ENCODE measurements around the gene ALK. TPM values are rescaled to one million over a fixed set of nuclear protein-coding genes. Genes with fewer than 3 reads are reported as not detected.

The ALK gene
- polyA plus RNA-seq, 1 of the 3 experiments (the other 2 are of a cell fraction) = 0.30 TPM

DNA sequence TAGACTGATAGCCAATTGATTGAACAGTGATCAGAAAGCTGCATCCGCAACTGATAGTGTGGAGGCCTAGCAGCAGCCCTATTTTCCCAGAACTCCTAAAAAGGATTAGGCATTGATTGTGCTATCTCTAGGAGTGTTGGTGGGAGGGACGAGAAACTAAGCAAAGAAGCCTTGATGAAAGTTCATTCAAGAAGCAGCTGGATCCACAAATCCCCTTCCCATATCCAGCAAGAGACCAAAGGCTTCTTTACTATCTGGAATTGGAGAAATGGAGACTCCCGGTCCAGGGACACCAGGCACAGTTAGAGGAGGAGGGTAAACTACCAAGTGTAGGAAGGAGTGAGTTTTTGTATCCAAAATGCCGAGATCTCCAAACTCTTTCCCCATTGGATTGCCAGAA lies 151.5 kb downstream of the ALK start:
- 62% methylated on average over 4 of the region's 4 CpGs for WGBS (ENCODE audit: low lambda C conversion rate)
- Histone ChIP-seq H3K4me1 (ENCODE audit: control insufficient read depth in 1 of 2, insufficient read depth in 2 of 2, low read depth in 1 of 2, low read length in 1 of 2) (peaks cover 0 to 50% of the 10 kb centered on the region in 2 experiments; a peak in 1 of 4 replicates), H3K4me2 (no peak overlapping the region), H3K9me3 (no peaks in the 10 kb centered on the region), H3K9me2 (no peaks in the 10 kb centered on the region), H2AFZ (ENCODE audit: low read depth) (no peak overlapping the region), H3K79me2 (ENCODE audit: insufficient read depth) (no peaks in the 10 kb centered on the region), H3K27me3 (ENCODE audit: insufficient read depth) (no peaks in the 10 kb centered on the region), H3K4me3 (ENCODE audit: low read depth in 2 of 2, low read length in 1 of 2) (no peak overlapping the region), H3F3A (replicated peaks; ENCODE audit: insufficient read depth) (no peaks in the 10 kb centered on the region), H3K36me3 (replicated peaks in 1 of 2; ENCODE audit: control insufficient read depth in 1 of 2, insufficient read depth in 2 of 2, low read length in 1 of 2) (no peaks in the 10 kb centered on the region), H4K20me1 (ENCODE audit: insufficient read depth) (no peaks in the 10 kb centered on the region), H3K9ac (no peak overlapping the region), H3K27ac (ENCODE audit: low read depth in 2 of 2, low read length in 1 of 2) (peak overlapping the region in 1 of 2 experiments; percentile 65; a peak in 2 of 4 replicates)
- ChIA-PET CTCF (interaction anchor here (0.7 to 1.3 kb wide), 4 partner anchors 11 to 154 kb away, joined by 3 read pairs; no protein-coding TSS in a partner anchor), POLR2A (interaction anchor here (1.3 kb wide), 1 partner anchor 10 kb away, joined by 4 read pairs; no protein-coding TSS in a partner anchor)
- no peak for DNase-seq
- no peak for TF ChIP-seq FOSL2 (IDR thresholded peaks at IDR 0.05; ENCODE audit: borderline replicate concordance, low read depth)
- no peak for TF ChIP-seq GATA2 (CRISPR knock-in tag; IDR thresholded peaks at IDR 0.05)
- no peak for TF ChIP-seq EZH2phosphoT487 (IDR thresholded peaks at IDR 0.05; ENCODE audit: borderline replicate concordance, low read depth)
- no peak for TF ChIP-seq GABPA (IDR thresholded peaks at IDR 0.05; ENCODE audit: low read depth)
- TF ChIP-seq YY1 (IDR thresholded peaks at IDR 0.05; ENCODE audit: low read depth) = no peak
- TF ChIP-seq TAF1 (IDR thresholded peaks at IDR 0.05; ENCODE audit: borderline replicate concordance, low read depth, low read length) = no peak
- TF ChIP-seq REST (IDR thresholded peaks at IDR 0.05; ENCODE audit: low read depth, low read length) = no peak
- TF ChIP-seq, protein P1, sequence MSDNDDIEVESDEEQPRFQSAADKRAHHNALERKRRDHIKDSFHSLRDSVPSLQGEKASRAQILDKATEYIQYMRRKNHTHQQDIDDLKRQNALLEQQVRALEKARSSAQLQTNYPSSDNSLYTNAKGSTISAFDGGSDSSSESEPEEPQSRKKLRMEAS (IDR thresholded peaks at IDR 0.05; ENCODE audit: low read depth) = no peak
- TF ChIP-seq, protein P2, sequence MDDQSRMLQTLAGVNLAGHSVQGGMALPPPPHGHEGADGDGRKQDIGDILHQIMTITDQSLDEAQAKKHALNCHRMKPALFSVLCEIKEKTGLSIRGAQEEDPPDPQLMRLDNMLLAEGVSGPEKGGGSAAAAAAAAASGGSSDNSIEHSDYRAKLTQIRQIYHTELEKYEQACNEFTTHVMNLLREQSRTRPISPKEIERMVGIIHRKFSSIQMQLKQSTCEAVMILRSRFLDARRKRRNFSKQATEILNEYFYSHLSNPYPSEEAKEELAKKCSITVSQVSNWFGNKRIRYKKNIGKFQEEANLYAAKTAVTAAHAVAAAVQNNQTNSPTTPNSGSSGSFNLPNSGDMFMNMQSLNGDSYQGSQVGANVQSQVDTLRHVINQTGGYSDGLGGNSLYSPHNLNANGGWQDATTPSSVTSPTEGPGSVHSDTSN (IDR thresholded peaks at IDR 0.05) = no peak
- TF ChIP-seq SMC3 (IDR thresholded peaks at IDR 0.05; ENCODE audit: low read depth, low read length) = no peak
- no peak for TF ChIP-seq TCF12 (IDR thresholded peaks at IDR 0.05)
- TF ChIP-seq FOXM1 (IDR thresholded peaks at IDR 0.05; ENCODE audit: low read depth) = no peak
- TF ChIP-seq USF1 (IDR thresholded peaks at IDR 0.05; ENCODE audit: borderline replicate concordance, low read depth) = no peak
- no peak for TF ChIP-seq POLR2AphosphoS5 (IDR thresholded peaks at IDR 0.05; ENCODE audit: low read depth, low read length)
